Superior temporal gyrus (tissue), 1 donor: ENCODE measurements around the gene R3HDM2.
A peak's percentile ranks its signal among the peaks of the same experiment; 100 is the strongest.

Source experiments
- DNase-seq: peaks from one replicate; pipeline ENCODE4 v3.0.0-alpha.2; 2016; ENCODE audit errors: extremely low spot score

The R3HDM2 gene

GRCh38 chr12:57467212-57467874 lies 36.5 kb upstream of the R3HDM2 start:
- no peak for DNase-seq

- DNase-seq: no peak
These were observed 35.1 kb upstream of the R3HDM2 start for GRCh38 chr12:57465747-57466505.

- no peak for DNase-seq
These were observed 34.3 kb upstream of the R3HDM2 start for GRCh38 chr12:57465030-57465746.

GRCh38 chr12:57464569-57464968 lies 33.7 kb upstream of the R3HDM2 start:
- DNase-seq: no peak

- no peak for DNase-seq
These were observed 32.0 kb upstream of the R3HDM2 start for GRCh38 chr12:57462912-57463253.

GRCh38 chr12:57462251-57462911 lies 31.5 kb upstream of the R3HDM2 start:
- peak; percentile 87 for DNase-seq

GRCh38 chr12:57461917-57462250 lies 31.0 kb upstream of the R3HDM2 start:
- DNase-seq: no peak

GRCh38 chr12:57461276-57461916 lies 30.6 kb upstream of the R3HDM2 start:
- DNase-seq: no peak

- no peak for DNase-seq
These were observed 30.0 kb upstream of the R3HDM2 start for GRCh38 chr12:57460841-57461275.

GRCh38 chr12:57460468-57460784 lies 29.6 kb upstream of the R3HDM2 start:
- DNase-seq: no peak

GRCh38 chr12:57459750-57460467 lies 29.1 kb upstream of the R3HDM2 start, which contains the start of gene GLI1:
Gene GLI1, plus strand, starts transcription at chr12:57459785. Its CDS starts 3,907 bp downstream, at chr12:57463692.
- DNase-seq: no peak

- DNase-seq: peak; percentile 97
These were observed 28.4 kb upstream of the R3HDM2 start for GRCh38 chr12:57459055-57459749.

GRCh38 chr12:57458665-57459054 lies 27.8 kb upstream of the R3HDM2 start:
- DNase-seq: no peak

- no peak for DNase-seq
These were observed 26.1 kb upstream of the R3HDM2 start for GRCh38 chr12:57456737-57457490.

GRCh38 chr12:57456145-57456700 lies 25.4 kb upstream of the R3HDM2 start:
- DNase-seq: peak; percentile 48

GRCh38 chr12:57455374-57456144 lies 24.7 kb upstream of the R3HDM2 start:
- no peak for DNase-seq

- DNase-seq: no peak
These were observed 23.9 kb upstream of the R3HDM2 start, which contains the start of gene INHBE for GRCh38 chr12:57454566-57455373. Gene INHBE, plus strand, starts transcription at chr12:57455307. Its CDS starts 230 bp downstream, at chr12:57455537.

GRCh38 chr12:57454213-57454565 lies 23.3 kb upstream of the R3HDM2 start:
- DNase-seq: no peak
